GM12873 (cell line): ENCODE data around the gene ARHGEF28.

ENCODE experiments used
- TF ChIP-seq, protein P1 (sequence below): IDR thresholded peaks from 2 replicates; pipeline ENCODE4 v1.5.1; 2012; ENCODE audit warnings: low read depth, mild to moderate bottlenecking, moderate library complexity, low read length, control low read depth; ENCODE audit not compliant: insufficient read depth; ENCODE audit errors: missing control alignments

The ARHGEF28 gene, protein sequence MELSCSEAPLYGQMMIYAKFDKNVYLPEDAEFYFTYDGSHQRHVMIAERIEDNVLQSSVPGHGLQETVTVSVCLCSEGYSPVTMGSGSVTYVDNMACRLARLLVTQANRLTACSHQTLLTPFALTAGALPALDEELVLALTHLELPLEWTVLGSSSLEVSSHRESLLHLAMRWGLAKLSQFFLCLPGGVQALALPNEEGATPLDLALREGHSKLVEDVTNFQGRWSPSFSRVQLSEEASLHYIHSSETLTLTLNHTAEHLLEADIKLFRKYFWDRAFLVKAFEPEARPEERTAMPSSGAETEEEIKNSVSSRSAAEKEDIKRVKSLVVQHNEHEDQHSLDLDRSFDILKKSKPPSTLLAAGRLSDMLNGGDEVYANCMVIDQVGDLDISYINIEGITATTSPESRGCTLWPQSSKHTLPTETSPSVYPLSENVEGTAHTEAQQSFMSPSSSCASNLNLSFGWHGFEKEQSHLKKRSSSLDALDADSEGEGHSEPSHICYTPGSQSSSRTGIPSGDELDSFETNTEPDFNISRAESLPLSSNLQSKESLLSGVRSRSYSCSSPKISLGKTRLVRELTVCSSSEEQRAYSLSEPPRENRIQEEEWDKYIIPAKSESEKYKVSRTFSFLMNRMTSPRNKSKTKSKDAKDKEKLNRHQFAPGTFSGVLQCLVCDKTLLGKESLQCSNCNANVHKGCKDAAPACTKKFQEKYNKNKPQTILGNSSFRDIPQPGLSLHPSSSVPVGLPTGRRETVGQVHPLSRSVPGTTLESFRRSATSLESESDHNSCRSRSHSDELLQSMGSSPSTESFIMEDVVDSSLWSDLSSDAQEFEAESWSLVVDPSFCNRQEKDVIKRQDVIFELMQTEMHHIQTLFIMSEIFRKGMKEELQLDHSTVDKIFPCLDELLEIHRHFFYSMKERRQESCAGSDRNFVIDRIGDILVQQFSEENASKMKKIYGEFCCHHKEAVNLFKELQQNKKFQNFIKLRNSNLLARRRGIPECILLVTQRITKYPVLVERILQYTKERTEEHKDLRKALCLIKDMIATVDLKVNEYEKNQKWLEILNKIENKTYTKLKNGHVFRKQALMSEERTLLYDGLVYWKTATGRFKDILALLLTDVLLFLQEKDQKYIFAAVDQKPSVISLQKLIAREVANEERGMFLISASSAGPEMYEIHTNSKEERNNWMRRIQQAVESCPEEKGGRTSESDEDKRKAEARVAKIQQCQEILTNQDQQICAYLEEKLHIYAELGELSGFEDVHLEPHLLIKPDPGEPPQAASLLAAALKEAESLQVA (N-terminal part only)

DNA sequence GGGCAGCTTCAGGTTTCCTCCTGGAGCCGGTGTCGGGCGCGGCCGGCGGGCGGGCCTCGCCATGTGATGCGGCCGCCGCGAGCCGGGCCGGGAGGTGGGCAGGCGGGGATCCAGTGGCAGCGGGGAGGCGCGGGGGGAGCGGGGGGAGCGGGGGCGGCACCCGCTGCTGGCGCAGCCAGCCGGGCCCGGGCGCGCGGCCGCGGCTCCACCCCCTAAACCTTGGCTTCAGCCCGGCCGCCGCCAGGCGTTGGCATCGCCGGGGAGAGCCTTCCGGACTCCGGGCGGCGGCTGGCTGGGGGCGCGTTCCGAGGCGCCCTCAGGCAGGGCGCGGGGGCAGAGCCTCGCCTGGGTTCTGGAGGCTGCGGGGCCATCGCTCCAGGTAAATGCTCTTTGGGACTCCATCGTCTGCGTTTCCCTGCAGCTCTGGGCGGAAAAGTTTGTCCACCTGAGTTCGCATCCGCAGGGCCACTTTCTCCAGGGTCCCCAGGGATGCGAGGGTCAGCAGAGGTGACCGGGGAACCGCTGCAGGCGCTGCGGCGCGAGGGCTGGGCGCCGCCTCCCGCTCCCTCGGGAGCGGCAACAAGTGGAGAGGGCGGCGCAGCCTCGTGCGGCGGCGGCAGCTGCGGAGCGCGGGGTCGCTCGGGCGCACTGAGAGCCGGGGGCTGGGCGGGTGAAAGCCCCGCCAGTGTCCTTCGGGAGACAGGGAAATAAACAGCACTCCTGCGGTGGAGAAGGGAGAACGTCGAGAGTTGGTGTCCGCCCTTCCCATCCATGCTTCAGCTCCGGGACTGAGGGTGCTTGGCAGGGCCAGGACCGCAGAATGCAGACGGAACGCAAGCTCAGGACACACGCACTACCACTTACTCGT is at the start of gene ARHGEF28:
Gene ARHGEF28, plus strand, starts transcription at position 253 of the 868 bp plus-strand sequence. CDS start 58,656 bp downstream, outside the sequence.
- TF ChIP-seq, protein P1, sequence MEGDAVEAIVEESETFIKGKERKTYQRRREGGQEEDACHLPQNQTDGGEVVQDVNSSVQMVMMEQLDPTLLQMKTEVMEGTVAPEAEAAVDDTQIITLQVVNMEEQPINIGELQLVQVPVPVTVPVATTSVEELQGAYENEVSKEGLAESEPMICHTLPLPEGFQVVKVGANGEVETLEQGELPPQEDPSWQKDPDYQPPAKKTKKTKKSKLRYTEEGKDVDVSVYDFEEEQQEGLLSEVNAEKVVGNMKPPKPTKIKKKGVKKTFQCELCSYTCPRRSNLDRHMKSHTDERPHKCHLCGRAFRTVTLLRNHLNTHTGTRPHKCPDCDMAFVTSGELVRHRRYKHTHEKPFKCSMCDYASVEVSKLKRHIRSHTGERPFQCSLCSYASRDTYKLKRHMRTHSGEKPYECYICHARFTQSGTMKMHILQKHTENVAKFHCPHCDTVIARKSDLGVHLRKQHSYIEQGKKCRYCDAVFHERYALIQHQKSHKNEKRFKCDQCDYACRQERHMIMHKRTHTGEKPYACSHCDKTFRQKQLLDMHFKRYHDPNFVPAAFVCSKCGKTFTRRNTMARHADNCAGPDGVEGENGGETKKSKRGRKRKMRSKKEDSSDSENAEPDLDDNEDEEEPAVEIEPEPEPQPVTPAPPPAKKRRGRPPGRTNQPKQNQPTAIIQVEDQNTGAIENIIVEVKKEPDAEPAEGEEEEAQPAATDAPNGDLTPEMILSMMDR: no peak

DNA sequence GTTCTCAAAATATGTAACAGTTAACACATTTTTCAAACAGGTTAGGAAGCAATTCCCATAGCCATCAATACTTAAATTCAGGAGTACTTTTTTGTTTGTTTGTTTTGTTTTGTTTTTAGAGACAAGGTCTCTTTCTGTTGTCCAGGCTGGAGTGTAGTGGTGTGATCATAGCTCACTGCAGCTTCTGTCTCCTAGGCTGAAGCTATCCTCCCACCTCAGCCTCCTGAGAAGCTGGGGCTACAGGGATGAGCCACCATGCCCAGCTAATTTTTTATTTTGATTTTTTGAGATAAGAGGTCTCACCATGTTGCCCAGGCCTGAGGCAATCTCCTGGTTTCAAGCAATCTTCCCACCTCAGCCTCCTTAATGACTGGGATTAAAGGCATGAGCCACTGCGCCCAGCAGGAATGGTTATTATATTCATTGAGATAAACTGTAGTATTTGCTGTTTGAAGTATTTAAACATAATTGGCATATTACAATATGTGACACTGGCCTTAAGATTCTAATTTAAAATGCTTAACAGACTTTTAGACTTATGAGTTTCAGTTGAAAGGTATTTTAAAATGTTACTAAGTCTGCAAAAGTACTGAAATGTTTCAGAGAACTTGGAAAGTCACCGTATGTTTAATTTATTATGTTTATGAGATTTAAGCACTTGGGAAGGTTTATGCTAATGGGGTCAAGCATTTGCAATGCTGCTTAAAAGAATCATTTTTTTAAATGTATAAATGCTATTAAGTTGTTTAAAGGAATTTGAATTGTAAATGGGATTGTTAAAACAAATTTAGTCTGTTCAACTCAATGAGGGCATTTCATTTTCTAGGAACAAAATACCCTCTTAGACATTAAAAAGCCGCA is 43.5 kb upstream of the ARHGEF28 start:
- TF ChIP-seq, protein P1: no peak

DNA sequence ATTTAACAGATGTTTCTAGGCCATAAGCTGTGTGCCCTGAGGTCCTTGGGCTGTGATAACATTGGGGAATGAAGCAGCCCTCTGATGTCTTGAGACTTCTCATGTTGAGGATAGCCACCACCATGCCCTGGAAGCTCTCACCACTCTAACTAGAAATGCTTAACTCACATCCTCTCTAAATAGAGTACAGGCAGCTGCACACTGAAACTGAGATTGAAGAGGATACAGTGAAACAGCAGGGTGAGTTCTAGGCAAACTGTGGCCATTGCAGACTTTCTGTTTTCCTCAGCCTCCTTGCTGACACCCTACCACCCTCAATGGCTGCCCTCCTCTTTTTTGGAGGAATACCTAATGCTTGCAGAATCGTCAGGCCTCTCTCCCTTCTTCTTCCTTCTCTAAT is 38.1 kb upstream of the ARHGEF28 start:
- TF ChIP-seq, protein P1: no peak

DNA sequence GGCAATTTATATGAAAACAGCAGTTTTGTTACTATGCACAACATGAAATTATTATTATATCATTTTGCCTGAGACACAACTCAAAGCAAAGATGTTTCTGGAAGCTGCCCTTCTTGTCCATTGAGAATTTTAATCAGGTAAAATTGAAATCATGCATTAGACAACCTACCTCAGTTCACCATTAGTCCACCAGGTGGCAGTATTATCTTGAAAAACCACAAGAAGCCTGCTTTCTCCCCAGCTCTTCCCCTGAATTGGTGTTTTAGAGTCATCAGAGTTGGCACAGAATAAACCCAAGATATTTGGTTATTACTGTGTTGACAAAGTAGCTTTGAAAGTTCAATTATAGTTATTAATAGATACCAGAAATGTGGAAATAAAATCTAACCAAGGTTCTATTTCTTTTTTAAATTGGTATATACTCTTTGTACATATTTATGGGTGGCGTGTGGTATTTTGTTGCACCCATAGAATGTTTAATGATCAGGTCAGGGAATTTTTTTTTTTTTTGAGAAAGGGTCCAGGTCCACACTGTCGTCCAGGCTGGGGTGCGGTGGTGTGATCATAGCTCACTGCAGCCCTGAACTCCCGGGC is 34.8 kb upstream of the ARHGEF28 start:
- TF ChIP-seq, protein P1: peak; percentile 61

DNA sequence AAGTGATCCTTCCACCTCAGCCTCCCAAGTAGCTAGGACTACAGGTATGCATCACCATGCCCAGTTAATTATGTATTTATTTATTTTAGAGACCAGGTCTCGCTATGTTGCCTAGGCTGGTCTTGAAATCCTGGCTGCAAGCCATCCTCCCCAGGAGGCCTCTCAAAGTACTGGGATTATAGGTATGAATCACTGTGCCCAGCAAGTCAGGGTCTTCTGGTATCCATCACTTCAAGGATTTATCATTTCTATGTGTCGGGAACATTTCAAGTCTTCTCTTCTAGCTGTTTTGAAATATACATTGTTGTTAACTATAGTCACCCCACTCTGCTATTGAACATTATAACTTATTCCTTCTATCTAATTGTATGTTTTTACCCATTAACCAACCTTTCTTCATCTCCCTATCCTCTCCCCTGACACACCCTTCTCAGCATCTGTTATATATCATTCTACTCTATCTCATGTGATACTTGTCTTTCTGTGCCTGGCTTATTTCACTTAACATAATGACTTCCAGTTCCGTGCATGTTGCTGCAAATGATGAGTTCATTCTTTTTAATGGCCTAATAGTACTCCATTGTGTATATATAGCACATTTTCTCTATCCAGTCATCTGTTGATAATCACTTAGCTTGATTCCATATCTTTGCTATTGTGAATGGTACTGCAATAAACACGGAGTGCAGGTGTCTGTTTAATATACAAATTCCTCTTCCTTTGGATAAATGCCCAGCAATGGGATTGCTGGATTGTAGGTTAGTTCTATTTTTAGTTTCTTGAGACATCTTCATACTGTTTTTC is 34.1 kb upstream of the ARHGEF28 start:
- TF ChIP-seq, protein P1: no peak
